Measurements from ENCODE around the gene FLRT1. TPM values are rescaled to one million over a fixed set of nuclear protein-coding genes. Genes with fewer than 3 reads are reported as not detected.

Gene FLRT1, protein sequence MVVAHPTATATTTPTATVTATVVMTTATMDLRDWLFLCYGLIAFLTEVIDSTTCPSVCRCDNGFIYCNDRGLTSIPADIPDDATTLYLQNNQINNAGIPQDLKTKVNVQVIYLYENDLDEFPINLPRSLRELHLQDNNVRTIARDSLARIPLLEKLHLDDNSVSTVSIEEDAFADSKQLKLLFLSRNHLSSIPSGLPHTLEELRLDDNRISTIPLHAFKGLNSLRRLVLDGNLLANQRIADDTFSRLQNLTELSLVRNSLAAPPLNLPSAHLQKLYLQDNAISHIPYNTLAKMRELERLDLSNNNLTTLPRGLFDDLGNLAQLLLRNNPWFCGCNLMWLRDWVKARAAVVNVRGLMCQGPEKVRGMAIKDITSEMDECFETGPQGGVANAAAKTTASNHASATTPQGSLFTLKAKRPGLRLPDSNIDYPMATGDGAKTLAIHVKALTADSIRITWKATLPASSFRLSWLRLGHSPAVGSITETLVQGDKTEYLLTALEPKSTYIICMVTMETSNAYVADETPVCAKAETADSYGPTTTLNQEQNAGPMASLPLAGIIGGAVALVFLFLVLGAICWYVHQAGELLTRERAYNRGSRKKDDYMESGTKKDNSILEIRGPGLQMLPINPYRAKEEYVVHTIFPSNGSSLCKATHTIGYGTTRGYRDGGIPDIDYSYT
- total RNA-seq (ENCODE audit: low replicate concordance) = 0.11 and 0.12 TPM in 2 replicates

DNA sequence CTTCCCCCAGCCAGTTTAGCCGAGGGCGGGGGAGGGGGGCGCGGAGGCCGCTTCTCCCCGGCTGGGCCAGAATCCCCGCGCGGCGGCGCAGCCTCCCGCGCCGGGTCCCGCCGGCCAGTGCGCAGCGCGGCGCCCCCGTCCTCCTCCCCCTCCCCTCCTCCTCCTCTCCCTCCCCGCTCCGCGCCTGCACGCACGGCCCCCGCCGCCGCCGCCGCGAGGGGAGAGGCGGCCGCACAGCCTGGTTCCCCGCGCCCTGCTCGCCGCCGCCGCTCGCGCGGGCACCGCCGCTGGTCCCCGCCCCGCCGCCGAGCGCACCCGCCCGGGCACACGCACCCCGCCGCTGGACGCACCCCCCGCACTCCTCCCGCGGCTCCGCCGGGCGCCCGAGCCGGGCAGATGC is at the start of gene FLRT1:
FLRT1 (plus strand) TSS at position 356 of the 400 bp plus-strand sequence. CDS start 80,337 bp downstream, outside the sequence.
- Histone ChIP-seq H3K4me3 (peak within 1 kb of the TSS; percentile 62), H3K9me3 (ENCODE audit: low read depth) (no peaks in the 10 kb centered on the region), H3F3A (ENCODE audit: low read depth) (peaks cover 26% of the 10 kb centered on the region), H3K27ac (no peak within 1 kb of the TSS), H3K9ac (no peak within 1 kb of the TSS), H3K79me2 (ENCODE audit: low read depth) (no peaks in the 10 kb centered on the region), H2AFZ (replicated peaks) (no peak within 1 kb of the TSS), H4K20me1 (ENCODE audit: low read depth) (peaks cover 45% of the 10 kb centered on the region), H3K4me2 (peak within 1 kb of the TSS; percentile 97), H3K27me3 (peaks cover 100% of the 10 kb centered on the region), H3K36me3 (no peaks in the 10 kb centered on the region), H3K4me1 (peaks cover 12% of the 10 kb centered on the region)
- H3K27me3 Mint-ChIP-seq (ENCODE audit: insufficient read depth, low read depth) = peaks cover 13% of the 10 kb centered on the region
- DNase-seq (ENCODE audit: low spot score) = peak; percentile 70
- H3K4me1 Mint-ChIP-seq = peaks cover 21% of the 10 kb centered on the region
- TF ChIP-seq EZH2phosphoT487 (IDR thresholded peaks at IDR 0.05) = no peak
- TF ChIP-seq, protein P1, sequence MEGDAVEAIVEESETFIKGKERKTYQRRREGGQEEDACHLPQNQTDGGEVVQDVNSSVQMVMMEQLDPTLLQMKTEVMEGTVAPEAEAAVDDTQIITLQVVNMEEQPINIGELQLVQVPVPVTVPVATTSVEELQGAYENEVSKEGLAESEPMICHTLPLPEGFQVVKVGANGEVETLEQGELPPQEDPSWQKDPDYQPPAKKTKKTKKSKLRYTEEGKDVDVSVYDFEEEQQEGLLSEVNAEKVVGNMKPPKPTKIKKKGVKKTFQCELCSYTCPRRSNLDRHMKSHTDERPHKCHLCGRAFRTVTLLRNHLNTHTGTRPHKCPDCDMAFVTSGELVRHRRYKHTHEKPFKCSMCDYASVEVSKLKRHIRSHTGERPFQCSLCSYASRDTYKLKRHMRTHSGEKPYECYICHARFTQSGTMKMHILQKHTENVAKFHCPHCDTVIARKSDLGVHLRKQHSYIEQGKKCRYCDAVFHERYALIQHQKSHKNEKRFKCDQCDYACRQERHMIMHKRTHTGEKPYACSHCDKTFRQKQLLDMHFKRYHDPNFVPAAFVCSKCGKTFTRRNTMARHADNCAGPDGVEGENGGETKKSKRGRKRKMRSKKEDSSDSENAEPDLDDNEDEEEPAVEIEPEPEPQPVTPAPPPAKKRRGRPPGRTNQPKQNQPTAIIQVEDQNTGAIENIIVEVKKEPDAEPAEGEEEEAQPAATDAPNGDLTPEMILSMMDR (IDR thresholded peaks at IDR 0.05) = no peak
- no peak for TF ChIP-seq EZH2 (IDR thresholded peaks at IDR 0.05)
- H3K27ac Mint-ChIP-seq = no peak within 1 kb of the TSS
- peak within 1 kb of the TSS; percentile 88 for H3K4me3 Mint-ChIP-seq
- no peaks in the 10 kb centered on the region for H3K9me3 Mint-ChIP-seq
- no peaks in the 10 kb centered on the region for H3K36me3 Mint-ChIP-seq

DNA sequence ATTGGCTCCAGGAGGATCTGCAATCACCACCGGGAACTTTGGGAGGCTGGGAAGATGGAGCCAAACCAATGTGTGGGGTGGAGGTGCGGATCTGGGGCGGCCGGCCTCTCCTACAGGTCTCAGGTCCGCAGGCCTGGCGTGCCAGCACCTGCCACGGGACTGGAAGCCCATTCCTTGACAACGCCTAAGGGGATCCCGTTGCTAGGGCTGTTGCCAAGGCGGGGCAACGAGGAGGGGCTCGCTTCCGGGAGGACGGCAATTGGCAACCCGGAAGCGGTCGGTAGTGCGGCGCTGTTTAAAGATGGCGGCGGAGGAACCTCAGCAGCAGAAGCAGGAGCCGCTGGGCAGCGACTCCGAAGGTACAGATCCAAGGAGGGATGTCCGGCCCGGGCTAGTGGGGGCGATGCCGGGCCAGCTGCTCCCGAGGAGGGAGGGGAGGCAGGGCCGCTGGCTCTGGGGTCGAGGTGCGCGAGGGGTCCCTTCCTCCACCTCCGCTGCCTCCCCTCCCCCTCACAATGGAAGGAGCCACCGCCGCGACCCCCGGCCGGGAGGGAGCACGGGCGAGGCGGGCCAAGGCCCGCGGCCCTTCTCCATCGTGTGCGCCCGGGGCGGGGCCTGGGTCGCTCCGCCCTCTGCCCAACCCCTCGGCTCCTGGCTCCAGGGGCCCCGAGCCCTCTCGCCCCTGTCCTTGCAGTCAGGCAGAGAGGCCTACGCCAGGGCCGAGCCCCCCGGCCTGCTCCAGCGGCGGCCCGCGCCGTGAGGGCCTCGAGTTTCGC is 49.4 kb upstream of the FLRT1 start, which contains the start of gene OTUB1:
OTUB1 (plus strand) TSS at position 283 of the 776 bp plus-strand sequence; CDS start at position 302, 19 bp downstream.
- H3K9ac ChIP-seq = peak within 1 kb of the TSS; percentile 86
- peak within 1 kb of the TSS; percentile 91 for H2AFZ ChIP-seq (replicated peaks)
- H3K36me3 ChIP-seq = no peaks in the 10 kb centered on the region
- no peaks in the 10 kb centered on the region for H3K9me3 Mint-ChIP-seq
- H4K20me1 ChIP-seq (ENCODE audit: low read depth) = peaks cover 39% of the 10 kb centered on the region
- H3K27ac Mint-ChIP-seq = peak within 1 kb of the TSS; percentile 100
- peaks cover 31% of the 10 kb centered on the region for H3K4me1 Mint-ChIP-seq
- DNase-seq (ENCODE audit: low spot score) = peak; percentile 99
- peak within 1 kb of the TSS; percentile 98 for H3K27ac ChIP-seq
- peaks cover 34% of the 10 kb centered on the region for H3F3A ChIP-seq (ENCODE audit: low read depth)
- peak within 1 kb of the TSS; percentile 98 for H3K4me2 ChIP-seq
- H3K27me3 ChIP-seq = no peaks in the 10 kb centered on the region
- peaks cover 17% of the 10 kb centered on the region for H3K27me3 Mint-ChIP-seq (ENCODE audit: insufficient read depth, low read depth)
- H3K4me3 ChIP-seq = peak within 1 kb of the TSS; percentile 85
- H3K36me3 Mint-ChIP-seq = peaks cover 16% of the 10 kb centered on the region
- peaks cover 72% of the 10 kb centered on the region for H3K79me2 ChIP-seq (ENCODE audit: low read depth)
- no peaks in the 10 kb centered on the region for H3K9me3 ChIP-seq (ENCODE audit: low read depth)
- peak within 1 kb of the TSS; percentile 99 for H3K4me3 Mint-ChIP-seq
- H3K4me1 ChIP-seq = peaks cover 16% of the 10 kb centered on the region
- TF ChIP-seq EZH2phosphoT487 (IDR thresholded peaks at IDR 0.05) (no peak), EZH2 (IDR thresholded peaks at IDR 0.05) (no peak)
- TF ChIP-seq, protein P1 (IDR thresholded peaks at IDR 0.05) = no peak

DNA sequence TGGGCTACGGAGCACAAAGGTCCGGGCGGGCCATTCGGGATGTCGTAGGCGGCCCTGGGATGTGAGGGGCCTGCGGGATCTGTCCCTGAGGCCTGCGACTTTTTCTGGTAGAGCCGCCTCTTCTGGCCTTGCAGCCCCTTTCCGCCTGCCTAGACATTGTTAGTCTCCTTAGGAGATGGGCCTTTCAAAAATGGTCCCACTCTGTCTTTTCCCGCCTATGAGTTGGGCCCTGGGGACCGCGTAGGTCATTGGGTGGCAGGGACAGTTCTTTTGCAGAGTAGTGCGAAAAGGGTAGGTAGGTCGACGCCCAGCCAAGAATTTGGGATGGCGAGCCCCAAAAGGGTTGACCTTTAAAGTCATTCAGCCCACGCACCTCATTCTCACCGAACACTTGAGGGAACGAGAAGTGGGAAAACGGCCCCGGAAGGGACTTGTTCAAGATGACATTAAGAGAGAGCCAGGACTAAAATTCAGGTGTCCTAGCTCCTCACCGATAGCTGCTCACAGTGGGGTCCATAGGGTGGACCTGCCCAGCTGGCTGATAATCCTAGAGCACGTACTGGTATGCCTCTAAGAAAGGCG is 48.7 kb upstream of the FLRT1 start:
- H2AFZ ChIP-seq (replicated peaks) = no peak overlapping the region
- peaks cover 16% of the 10 kb centered on the region for H3K4me1 ChIP-seq
- TF ChIP-seq, protein P1 (IDR thresholded peaks at IDR 0.05) = no peak
- no peak for TF ChIP-seq EZH2phosphoT487 (IDR thresholded peaks at IDR 0.05)
- TF ChIP-seq EZH2 (IDR thresholded peaks at IDR 0.05) = no peak
- no peak for DNase-seq (ENCODE audit: low spot score)
- Mint-ChIP-seq H3K9me3 (no peaks in the 10 kb centered on the region), H3K36me3 (peaks cover 20% of the 10 kb centered on the region), H3K27ac (peak overlapping the region; percentile 69), H3K4me3 (peak overlapping the region; percentile 89), H3K4me1 (peaks cover 29% of the 10 kb centered on the region), H3K27me3 (ENCODE audit: insufficient read depth, low read depth) (peaks cover 18% of the 10 kb centered on the region)
- peaks cover 72% of the 10 kb centered on the region for H3K79me2 ChIP-seq (ENCODE audit: low read depth)
- peak overlapping the region; percentile 98 for H3K27ac ChIP-seq
- H3K27me3 ChIP-seq = no peaks in the 10 kb centered on the region
- H3K4me2 ChIP-seq = peak overlapping the region; percentile 98
- H3K36me3 ChIP-seq = no peaks in the 10 kb centered on the region
- peak overlapping the region; percentile 85 for H3K4me3 ChIP-seq
- H3K9ac ChIP-seq = peak overlapping the region; percentile 86
- peaks cover 44% of the 10 kb centered on the region for H4K20me1 ChIP-seq (ENCODE audit: low read depth)
- peaks cover 34% of the 10 kb centered on the region for H3F3A ChIP-seq (ENCODE audit: low read depth)
- H3K9me3 ChIP-seq (ENCODE audit: low read depth) = no peaks in the 10 kb centered on the region

Measured in neural progenitor cell (in vitro differentiated cells).